ENCODE measurements around the gene NCOA1.

GRCh38 chr2:24723191-24723590 lies 232.1 kb downstream of the NCOA1 start:
- TF ChIP-seq CTCF (IDR thresholded peaks at IDR 0.05) (no peak), POLR2A (IDR thresholded peaks at IDR 0.05) (no peak)

Measured in vagina (tissue), 2 donors.